ENCODE measurements around the gene IL10RB. TPM values are rescaled to one million over a fixed set of nuclear protein-coding genes. Genes with fewer than 3 reads are reported as not detected.

Gene IL10RB
- total and polyA plus RNA-seq, 9 donors: 18.1 to 31.7 (median 24.8) TPM

GRCh38 chr21:33279330-33279820, 13.2 kb downstream of the IL10RB start:
- no peaks in the 10 kb centered on the region for H3K4me1 ChIP-seq (ENCODE audit: insufficient read depth)
- no peaks in the 10 kb centered on the region for H3K27me3 ChIP-seq
- no peak for DNase-seq
- intact Hi-C loops (cut with DNase I): no loop called here
- TF ChIP-seq POLR2A (IDR thresholded peaks at IDR 0.05) (no peak), EP300 (IDR thresholded peaks at IDR 0.05) (no peak)
- TF ChIP-seq, protein P1, sequence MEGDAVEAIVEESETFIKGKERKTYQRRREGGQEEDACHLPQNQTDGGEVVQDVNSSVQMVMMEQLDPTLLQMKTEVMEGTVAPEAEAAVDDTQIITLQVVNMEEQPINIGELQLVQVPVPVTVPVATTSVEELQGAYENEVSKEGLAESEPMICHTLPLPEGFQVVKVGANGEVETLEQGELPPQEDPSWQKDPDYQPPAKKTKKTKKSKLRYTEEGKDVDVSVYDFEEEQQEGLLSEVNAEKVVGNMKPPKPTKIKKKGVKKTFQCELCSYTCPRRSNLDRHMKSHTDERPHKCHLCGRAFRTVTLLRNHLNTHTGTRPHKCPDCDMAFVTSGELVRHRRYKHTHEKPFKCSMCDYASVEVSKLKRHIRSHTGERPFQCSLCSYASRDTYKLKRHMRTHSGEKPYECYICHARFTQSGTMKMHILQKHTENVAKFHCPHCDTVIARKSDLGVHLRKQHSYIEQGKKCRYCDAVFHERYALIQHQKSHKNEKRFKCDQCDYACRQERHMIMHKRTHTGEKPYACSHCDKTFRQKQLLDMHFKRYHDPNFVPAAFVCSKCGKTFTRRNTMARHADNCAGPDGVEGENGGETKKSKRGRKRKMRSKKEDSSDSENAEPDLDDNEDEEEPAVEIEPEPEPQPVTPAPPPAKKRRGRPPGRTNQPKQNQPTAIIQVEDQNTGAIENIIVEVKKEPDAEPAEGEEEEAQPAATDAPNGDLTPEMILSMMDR (IDR thresholded peaks at IDR 0.05): no peak
- no peaks in the 10 kb centered on the region for H3K36me3 ChIP-seq
- no peak overlapping the region for H3K27ac ChIP-seq
- no peak overlapping the region for H3K4me3 ChIP-seq
- whole genome bisulfite sequencing, 3 donors: 97 to 99% (median 98%) methylated on average over 3 of the region's 3 CpGs
- no peaks in the 10 kb centered on the region for H3K9me3 ChIP-seq

DNA sequence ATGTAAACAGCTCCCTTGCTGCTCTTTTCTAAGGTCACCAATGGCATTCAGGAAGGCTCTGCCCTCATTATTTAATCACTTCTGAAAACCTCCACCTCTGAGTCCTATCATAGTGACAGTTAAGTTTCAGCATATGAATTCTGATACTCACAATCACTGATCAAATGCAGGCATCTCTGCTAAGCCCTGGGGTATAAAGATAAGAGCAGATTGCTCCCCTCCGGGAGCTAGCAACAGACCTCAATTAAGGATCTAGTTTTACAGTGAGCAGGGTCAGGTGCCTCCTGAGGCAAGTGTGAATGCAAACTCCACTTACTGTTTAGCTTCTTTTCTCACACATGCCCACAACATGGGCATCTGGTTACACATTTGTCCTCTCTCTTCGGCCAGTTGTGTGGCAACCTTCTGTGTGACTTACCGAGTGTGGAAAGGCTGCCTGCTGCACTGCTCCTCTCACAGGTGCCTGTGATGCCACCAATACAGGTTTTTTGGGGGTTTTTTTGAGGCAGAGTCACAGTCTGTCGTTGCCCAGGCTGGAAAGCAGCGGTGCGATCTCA, 15.0 kb downstream of the IL10RB start:
- Histone ChIP-seq H3K4me1 (ENCODE audit: insufficient read depth) (peaks cover 6% of the 10 kb centered on the region), H3K9me3 (no peaks in the 10 kb centered on the region), H3K27me3 (no peaks in the 10 kb centered on the region), H3K27ac (no peak overlapping the region), H3K36me3 (no peaks in the 10 kb centered on the region), H3K4me3 (no peak overlapping the region)
- intact Hi-C loops (cut with DNase I): no loop called here
- TF ChIP-seq POLR2A (IDR thresholded peaks at IDR 0.05) (no peak), EP300 (IDR thresholded peaks at IDR 0.05) (no peak)
- TF ChIP-seq, protein P1 (IDR thresholded peaks at IDR 0.05): no peak
- 94 to 97% (median 97%) methylated on average over 6 of the region's 6 CpGs for WGBS, 3 donors
- no peak for DNase-seq

- WGBS, 3 donors: 98 to 99% (median 98%) methylated on average over 5 of the region's 5 CpGs
- Histone ChIP-seq H3K4me1 (ENCODE audit: insufficient read depth) (peaks cover 19% of the 10 kb centered on the region), H3K36me3 (no peaks in the 10 kb centered on the region), H3K27me3 (no peaks in the 10 kb centered on the region), H3K9me3 (no peaks in the 10 kb centered on the region), H3K4me3 (no peak overlapping the region), H3K27ac (no peak overlapping the region)
- DNase-seq: no peak
- intact Hi-C loops (cut with DNase I): no loop called here
- TF ChIP-seq EP300 (IDR thresholded peaks at IDR 0.05): no peak
- no peak for TF ChIP-seq POLR2A (IDR thresholded peaks at IDR 0.05)
- TF ChIP-seq, protein P1 (IDR thresholded peaks at IDR 0.05): no peak
Observed at GRCh38 chr21:33283203-33283602, 17.0 kb downstream of the IL10RB start.

GRCh38 chr21:33286076-33286475, 19.9 kb downstream of the IL10RB start:
- no peaks in the 10 kb centered on the region for H3K9me3 ChIP-seq
- intact Hi-C loops (cut with DNase I): no loop called here
- H3K36me3 ChIP-seq: no peaks in the 10 kb centered on the region
- H3K4me3 ChIP-seq: no peak overlapping the region
- peaks cover 19% of the 10 kb centered on the region for H3K4me1 ChIP-seq (ENCODE audit: insufficient read depth)
- WGBS, 3 donors: 53 to 64% (median 55%) methylated on average over 11 of the region's 11 CpGs
- DNase-seq: no peak
- TF ChIP-seq POLR2A (IDR thresholded peaks at IDR 0.05) (no peak), EP300 (IDR thresholded peaks at IDR 0.05) (no peak)
- TF ChIP-seq, protein P1 (IDR thresholded peaks at IDR 0.05): no peak
- no peaks in the 10 kb centered on the region for H3K27me3 ChIP-seq
- peak overlapping the region in 1 of 2 donors; percentile 55 for H3K27ac ChIP-seq

All from ovary (tissue), 9 donors.